ENCODE data around the gene UCP2. TPM values are rescaled to one million over a fixed set of nuclear protein-coding genes. Genes with fewer than 3 reads are reported as not detected.

Gene UCP2
- total RNA-seq, 1 experiment from 2014 or later: 54.0 TPM

DNA sequence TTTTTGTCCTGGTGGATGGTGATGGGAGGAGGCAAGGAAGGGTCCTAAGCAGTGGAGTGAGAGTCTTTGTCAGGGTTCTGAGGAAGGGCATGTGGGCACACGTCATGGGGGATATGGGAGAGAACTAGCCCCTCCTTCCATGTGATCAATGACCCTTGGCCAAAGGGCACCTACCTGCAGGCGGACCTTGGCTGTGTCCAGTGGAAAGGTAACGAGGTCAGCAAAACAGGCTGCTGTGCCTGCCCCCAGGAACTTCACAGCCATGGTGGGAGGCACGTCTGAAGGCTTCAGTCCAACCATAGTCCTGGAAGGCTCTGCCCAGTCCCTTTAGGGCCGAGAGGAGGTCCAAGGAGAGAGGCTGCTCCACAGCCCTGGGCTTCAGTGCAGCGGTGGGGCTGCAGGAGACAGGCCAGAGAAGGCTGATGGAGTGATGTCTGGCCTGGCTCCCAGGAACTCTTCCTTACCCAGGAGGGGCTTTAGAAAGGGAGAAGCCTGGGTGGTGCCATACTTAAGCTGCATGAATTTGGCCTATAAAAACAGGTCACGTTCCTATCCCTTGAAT is 24.2 kb upstream of the UCP2 start:
- CTCF ChIA-PET: no interaction called here

More for the DNA sequence above, 24.2 kb upstream of the UCP2 start:
- Mint-ChIP-seq H3K27ac (no peak overlapping the region), H3K36me3 (no peaks in the 10 kb centered on the region), H3K4me1 (peaks cover 10% of the 10 kb centered on the region), H3K4me3 (no peak overlapping the region), H3K27me3 (ENCODE audit: low read depth) (no peaks in the 10 kb centered on the region), H3K9me3 (no peaks in the 10 kb centered on the region)
- POLR2A ChIA-PET: no interaction called here
- no peak for DNase-seq (ENCODE audit: low spot score)
- ATAC-seq: no peak
- TF ChIP-seq, protein P1, sequence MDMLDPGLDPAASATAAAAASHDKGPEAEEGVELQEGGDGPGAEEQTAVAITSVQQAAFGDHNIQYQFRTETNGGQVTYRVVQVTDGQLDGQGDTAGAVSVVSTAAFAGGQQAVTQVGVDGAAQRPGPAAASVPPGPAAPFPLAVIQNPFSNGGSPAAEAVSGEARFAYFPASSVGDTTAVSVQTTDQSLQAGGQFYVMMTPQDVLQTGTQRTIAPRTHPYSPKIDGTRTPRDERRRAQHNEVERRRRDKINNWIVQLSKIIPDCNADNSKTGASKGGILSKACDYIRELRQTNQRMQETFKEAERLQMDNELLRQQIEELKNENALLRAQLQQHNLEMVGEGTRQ (CRISPR knock-in tag; IDR thresholded peaks at IDR 0.05): no peak
- TF ChIP-seq MXD4 (CRISPR knock-in tag; IDR thresholded peaks at IDR 0.05; ENCODE audit: borderline replicate concordance) (no peak), SMAD3 (CRISPR knock-in tag; IDR thresholded peaks at IDR 0.05; ENCODE audit: borderline replicate concordance) (no peak), ZBTB21 (CRISPR knock-in tag; IDR thresholded peaks at IDR 0.05; ENCODE audit: borderline replicate concordance) (no peak), EMX1 (CRISPR knock-in tag; IDR thresholded peaks at IDR 0.05) (no peak), FOXP1 (CRISPR knock-in tag; IDR thresholded peaks at IDR 0.05; ENCODE audit: borderline replicate concordance) (no peak), SOX15 (CRISPR knock-in tag; IDR thresholded peaks at IDR 0.05) (no peak), HMGA2 (CRISPR knock-in tag; IDR thresholded peaks at IDR 0.05) (no peak), JUN (CRISPR knock-in tag; IDR thresholded peaks at IDR 0.05) (no peak), GABPB1 (CRISPR knock-in tag; IDR thresholded peaks at IDR 0.05) (no peak), PRRX2 (CRISPR knock-in tag; IDR thresholded peaks at IDR 0.05) (no peak), RORB (CRISPR knock-in tag; IDR thresholded peaks at IDR 0.05) (no peak)
- TF ChIP-seq, protein P2, sequence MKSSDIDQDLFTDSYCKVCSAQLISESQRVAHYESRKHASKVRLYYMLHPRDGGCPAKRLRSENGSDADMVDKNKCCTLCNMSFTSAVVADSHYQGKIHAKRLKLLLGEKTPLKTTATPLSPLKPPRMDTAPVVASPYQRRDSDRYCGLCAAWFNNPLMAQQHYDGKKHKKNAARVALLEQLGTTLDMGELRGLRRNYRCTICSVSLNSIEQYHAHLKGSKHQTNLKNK (CRISPR knock-in tag; IDR thresholded peaks at IDR 0.05): no peak
- TF ChIP-seq, protein P3, sequence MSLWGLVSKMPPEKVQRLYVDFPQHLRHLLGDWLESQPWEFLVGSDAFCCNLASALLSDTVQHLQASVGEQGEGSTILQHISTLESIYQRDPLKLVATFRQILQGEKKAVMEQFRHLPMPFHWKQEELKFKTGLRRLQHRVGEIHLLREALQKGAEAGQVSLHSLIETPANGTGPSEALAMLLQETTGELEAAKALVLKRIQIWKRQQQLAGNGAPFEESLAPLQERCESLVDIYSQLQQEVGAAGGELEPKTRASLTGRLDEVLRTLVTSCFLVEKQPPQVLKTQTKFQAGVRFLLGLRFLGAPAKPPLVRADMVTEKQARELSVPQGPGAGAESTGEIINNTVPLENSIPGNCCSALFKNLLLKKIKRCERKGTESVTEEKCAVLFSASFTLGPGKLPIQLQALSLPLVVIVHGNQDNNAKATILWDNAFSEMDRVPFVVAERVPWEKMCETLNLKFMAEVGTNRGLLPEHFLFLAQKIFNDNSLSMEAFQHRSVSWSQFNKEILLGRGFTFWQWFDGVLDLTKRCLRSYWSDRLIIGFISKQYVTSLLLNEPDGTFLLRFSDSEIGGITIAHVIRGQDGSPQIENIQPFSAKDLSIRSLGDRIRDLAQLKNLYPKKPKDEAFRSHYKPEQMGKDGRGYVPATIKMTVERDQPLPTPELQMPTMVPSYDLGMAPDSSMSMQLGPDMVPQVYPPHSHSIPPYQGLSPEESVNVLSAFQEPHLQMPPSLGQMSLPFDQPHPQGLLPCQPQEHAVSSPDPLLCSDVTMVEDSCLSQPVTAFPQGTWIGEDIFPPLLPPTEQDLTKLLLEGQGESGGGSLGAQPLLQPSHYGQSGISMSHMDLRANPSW (CRISPR knock-in tag; conservative IDR thresholded peaks at IDR 0.05; ENCODE audit: low read depth): no peak
- TF ChIP-seq, protein P4, sequence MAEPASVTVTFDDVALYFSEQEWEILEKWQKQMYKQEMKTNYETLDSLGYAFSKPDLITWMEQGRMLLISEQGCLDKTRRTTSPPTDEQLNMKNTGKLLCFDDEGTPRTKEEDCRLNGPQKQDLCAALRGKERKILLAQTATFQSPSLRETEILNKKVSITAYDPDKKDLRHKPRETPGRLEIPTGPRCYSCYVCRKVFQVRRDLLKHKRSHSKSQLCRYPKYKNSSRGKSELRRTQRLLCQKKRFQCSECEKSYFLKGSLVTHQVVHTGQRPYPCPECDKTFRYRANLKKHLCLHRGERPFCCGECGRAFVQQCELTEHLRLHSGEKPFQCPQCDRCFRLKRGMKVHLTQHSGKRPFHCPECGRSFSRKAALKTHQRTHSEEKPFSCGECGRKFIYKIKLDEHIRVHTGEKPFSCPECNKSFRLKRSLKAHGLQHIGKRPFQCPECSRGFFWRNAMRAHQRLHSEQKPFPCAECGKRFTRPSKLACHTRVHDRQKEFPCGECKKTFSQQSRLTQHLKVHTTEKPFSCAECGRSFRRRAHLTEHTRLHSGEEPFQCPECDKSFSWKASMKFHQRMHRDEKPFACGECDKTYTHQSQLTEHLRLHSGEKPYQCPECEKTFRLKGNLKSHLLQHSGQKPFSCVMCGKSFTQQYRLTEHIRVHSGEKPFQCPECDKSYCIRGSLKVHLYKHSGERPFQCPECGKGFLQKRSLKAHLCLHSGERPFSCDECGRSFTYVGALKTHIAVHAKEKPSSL (CRISPR knock-in tag; conservative IDR thresholded peaks at IDR 0.05): no peak
- TF ChIP-seq, protein P5, sequence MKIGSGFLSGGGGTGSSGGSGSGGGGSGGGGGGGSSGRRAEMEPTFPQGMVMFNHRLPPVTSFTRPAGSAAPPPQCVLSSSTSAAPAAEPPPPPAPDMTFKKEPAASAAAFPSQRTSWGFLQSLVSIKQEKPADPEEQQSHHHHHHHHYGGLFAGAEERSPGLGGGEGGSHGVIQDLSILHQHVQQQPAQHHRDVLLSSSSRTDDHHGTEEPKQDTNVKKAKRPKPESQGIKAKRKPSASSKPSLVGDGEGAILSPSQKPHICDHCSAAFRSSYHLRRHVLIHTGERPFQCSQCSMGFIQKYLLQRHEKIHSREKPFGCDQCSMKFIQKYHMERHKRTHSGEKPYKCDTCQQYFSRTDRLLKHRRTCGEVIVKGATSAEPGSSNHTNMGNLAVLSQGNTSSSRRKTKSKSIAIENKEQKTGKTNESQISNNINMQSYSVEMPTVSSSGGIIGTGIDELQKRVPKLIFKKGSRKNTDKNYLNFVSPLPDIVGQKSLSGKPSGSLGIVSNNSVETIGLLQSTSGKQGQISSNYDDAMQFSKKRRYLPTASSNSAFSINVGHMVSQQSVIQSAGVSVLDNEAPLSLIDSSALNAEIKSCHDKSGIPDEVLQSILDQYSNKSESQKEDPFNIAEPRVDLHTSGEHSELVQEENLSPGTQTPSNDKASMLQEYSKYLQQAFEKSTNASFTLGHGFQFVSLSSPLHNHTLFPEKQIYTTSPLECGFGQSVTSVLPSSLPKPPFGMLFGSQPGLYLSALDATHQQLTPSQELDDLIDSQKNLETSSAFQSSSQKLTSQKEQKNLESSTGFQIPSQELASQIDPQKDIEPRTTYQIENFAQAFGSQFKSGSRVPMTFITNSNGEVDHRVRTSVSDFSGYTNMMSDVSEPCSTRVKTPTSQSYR (CRISPR knock-in tag; IDR thresholded peaks at IDR 0.05): no peak
- TF ChIP-seq, protein P6, sequence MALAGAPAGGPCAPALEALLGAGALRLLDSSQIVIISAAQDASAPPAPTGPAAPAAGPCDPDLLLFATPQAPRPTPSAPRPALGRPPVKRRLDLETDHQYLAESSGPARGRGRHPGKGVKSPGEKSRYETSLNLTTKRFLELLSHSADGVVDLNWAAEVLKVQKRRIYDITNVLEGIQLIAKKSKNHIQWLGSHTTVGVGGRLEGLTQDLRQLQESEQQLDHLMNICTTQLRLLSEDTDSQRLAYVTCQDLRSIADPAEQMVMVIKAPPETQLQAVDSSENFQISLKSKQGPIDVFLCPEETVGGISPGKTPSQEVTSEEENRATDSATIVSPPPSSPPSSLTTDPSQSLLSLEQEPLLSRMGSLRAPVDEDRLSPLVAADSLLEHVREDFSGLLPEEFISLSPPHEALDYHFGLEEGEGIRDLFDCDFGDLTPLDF (CRISPR knock-in tag; IDR thresholded peaks at IDR 0.05): no peak
- TF ChIP-seq, protein P7, sequence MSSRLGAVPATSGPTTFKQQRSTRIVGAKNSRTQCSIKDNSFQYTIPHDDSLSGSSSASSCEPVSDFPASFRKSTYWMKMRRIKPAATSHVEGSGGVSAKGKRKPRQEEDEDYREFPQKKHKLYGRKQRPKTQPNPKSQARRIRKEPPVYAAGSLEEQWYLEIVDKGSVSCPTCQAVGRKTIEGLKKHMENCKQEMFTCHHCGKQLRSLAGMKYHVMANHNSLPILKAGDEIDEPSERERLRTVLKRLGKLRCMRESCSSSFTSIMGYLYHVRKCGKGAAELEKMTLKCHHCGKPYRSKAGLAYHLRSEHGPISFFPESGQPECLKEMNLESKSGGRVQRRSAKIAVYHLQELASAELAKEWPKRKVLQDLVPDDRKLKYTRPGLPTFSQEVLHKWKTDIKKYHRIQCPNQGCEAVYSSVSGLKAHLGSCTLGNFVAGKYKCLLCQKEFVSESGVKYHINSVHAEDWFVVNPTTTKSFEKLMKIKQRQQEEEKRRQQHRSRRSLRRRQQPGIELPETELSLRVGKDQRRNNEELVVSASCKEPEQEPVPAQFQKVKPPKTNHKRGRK (CRISPR knock-in tag; IDR thresholded peaks at IDR 0.05; ENCODE audit: borderline replicate concordance): no peak

All from WTC11 (cell line).